ENCODE measurements around the gene YIPF2. TPM values are rescaled to one million over a fixed set of nuclear protein-coding genes. Genes with fewer than 3 reads are reported as not detected.
"Not testable (repeated sequence)": the region's sequence is repeated elsewhere in the genome, so short reads cannot be mapped to it uniquely, and the experiment has no call there.

YIPF2 gene
- total and polyA plus RNA-seq, 5 experiments from 2014 or later, result 12.0 to 32.0 (median 18.2) TPM

GRCh38 chr19:10877608-10878007 lies 50.8 kb downstream of the YIPF2 start:
- not testable (repeated sequence) for H3K4me3 Mint-ChIP-seq, H3K9me3 Mint-ChIP-seq, ATAC-seq, DNase-seq, H3K27me3 Mint-ChIP-seq, H3K36me3 Mint-ChIP-seq
- H3K27ac Mint-ChIP-seq, result peak overlapping the region in 3 of 10 donors; percentile 37 to 62 (median 47)
- POLR2A ChIA-PET, result interaction anchor here (1.1 kb wide), 1 partner anchor 42 kb away, joined by 3 read pairs; the partner anchor contains the start of gene TMED1
- H3K4me1 Mint-ChIP-seq, result peaks cover 14 to 39% (median 23%) of the 10 kb centered on the region in 4 donors

GRCh38 chr19:10876459-10877240 lies 51.8 kb downstream of the YIPF2 start:
- H3K9me3 Mint-ChIP-seq, result no peaks in the 10 kb centered on the region
- DNase-seq (no peak), ATAC-seq (no peak)
- peaks cover 0 to 2% (median 0%) of the 10 kb centered on the region in 3 donors for H3K36me3 Mint-ChIP-seq
- H3K27ac Mint-ChIP-seq, result peak overlapping the region in 1 of 10 donors; percentile 19
- H3K4me1 Mint-ChIP-seq, result peaks cover 15 to 40% (median 27%) of the 10 kb centered on the region in 4 donors
- POLR2A ChIA-PET, result interaction anchor here (1.1 kb wide), 1 partner anchor 41 kb away, joined by 3 read pairs; the partner anchor contains the start of gene TMED1
- H3K27me3 Mint-ChIP-seq, result no peaks in the 10 kb centered on the region
- no peak overlapping the region for H3K4me3 Mint-ChIP-seq

- ATAC-seq (no peak), DNase-seq (no peak)
- Mint-ChIP-seq H3K27ac (peak overlapping the region in 5 of 10 donors; percentile 25 to 79 (median 56)), H3K27me3 (no peaks in the 10 kb centered on the region), H3K9me3 (no peaks in the 10 kb centered on the region), H3K36me3 (peaks cover 0 to 2% (median 0%) of the 10 kb centered on the region in 3 donors), H3K4me3 (peak overlapping the region; percentile 28 to 76 (median 47)), H3K4me1 (peaks cover 13 to 38% (median 28%) of the 10 kb centered on the region in 4 donors)
- POLR2A ChIA-PET, result interaction anchor here (0.6 kb wide), 2 partner anchors 9 to 1920 kb away, joined by 3 to 4 read pairs; no protein-coding TSS in a partner anchor
These were observed 54.4 kb downstream of the YIPF2 start for GRCh38 chr19:10874024-10874423.

- no peak for ATAC-seq
- POLR2A ChIA-PET, result interaction anchor here (0.7 to 1.4 kb wide), 3 partner anchors 8 to 64 kb away, joined by 3 to 5 read pairs (median 3); partner anchors contain the start of gene TMED1
- Mint-ChIP-seq H3K27me3 (no peaks in the 10 kb centered on the region), H3K9me3 (no peaks in the 10 kb centered on the region), H3K27ac (peak overlapping the region; percentile 2 to 92 (median 82)), H3K4me3 (peak overlapping the region; percentile 71 to 93 (median 82)), H3K36me3 (peaks cover 0 to 2% (median 0%) of the 10 kb centered on the region in 3 donors), H3K4me1 (peaks cover 8 to 34% (median 20%) of the 10 kb centered on the region in 4 donors)
- DNase-seq, result peak in 3 of 10 donors; percentile 15 to 23 (median 18)
These were observed 55.8 kb downstream of the YIPF2 start for GRCh38 chr19:10872546-10873107.

Other genes starting within 250 kb of the YIPF2 start
- 10 to 100 TPM; 54.7 to 62.3 TPM for gene QTRT1, start 227.2 kb downstream of the YIPF2 start, total RNA-seq
- 10 to 100 TPM; 33.5 to 41.0 (median 36.6) TPM for gene QTRT1, start 227.2 kb downstream of the YIPF2 start, polyA plus RNA-seq
- 100 to 1,000 TPM; 267 to 270 TPM for gene DNM2, start 210.6 kb downstream of the YIPF2 start, total RNA-seq
- 10 to 100 TPM; 45.0 to 91.4 (median 60.9) TPM for gene DNM2, start 210.6 kb downstream of the YIPF2 start, polyA plus RNA-seq
- 1 to 10 TPM; 6.7 to 8.9 TPM for gene TMED1, start 92.4 kb downstream of the YIPF2 start, total RNA-seq
- gene TMED1, start 92.4 kb downstream of the YIPF2 start, polyA plus RNA-seq, result 10 to 100 TPM; 23.7 to 26.3 (median 25.0) TPM
- gene C19orf38, start 80.2 kb downstream of the YIPF2 start, total RNA-seq, result under 1 TPM; 0.41 to 0.60 TPM
- under 1 TPM in 1 of 3 donors, not detected in 2; 0.17 TPM for gene C19orf38, start 80.2 kb downstream of the YIPF2 start, polyA plus RNA-seq
- 10 to 100 TPM; 25.8 to 26.5 TPM for gene CARM1, start 57.1 kb downstream of the YIPF2 start, total RNA-seq
- under 1 TPM; 0.30 to 0.59 (median 0.40) TPM for gene CARM1, start 57.1 kb downstream of the YIPF2 start, polyA plus RNA-seq
- 10 to 100 TPM; 32.9 TPM for gene TIMM29, start 172 bp upstream of the YIPF2 start, total RNA-seq
- gene TIMM29, start 172 bp upstream of the YIPF2 start, polyA plus RNA-seq, result 10 to 100 TPM; 23.8 to 40.9 (median 32.0) TPM
- 100 to 1,000 TPM; 100 to 108 TPM for gene SMARCA4, start 32.4 kb upstream of the YIPF2 start, total RNA-seq
- gene SMARCA4, start 32.4 kb upstream of the YIPF2 start, polyA plus RNA-seq, result 10 to 100 TPM in 2 of 3 donors, 1 to 10 TPM in 1; 6.0 to 29.5 (median 12.6) TPM
- 10 to 100 TPM; 17.8 to 22.8 TPM for gene LDLR, start 160.8 kb upstream of the YIPF2 start, total RNA-seq
- gene LDLR, start 160.8 kb upstream of the YIPF2 start, polyA plus RNA-seq, result 1 to 10 TPM; 3.2 to 7.7 (median 7.1) TPM
- gene SPC24, start 227.1 kb upstream of the YIPF2 start, total RNA-seq, result 1 to 10 TPM; 1.5 to 1.7 TPM
- under 1 TPM in 2 of 3 donors, not detected in 1; 0.16 to 0.47 TPM for gene SPC24, start 227.1 kb upstream of the YIPF2 start, polyA plus RNA-seq

All from naive thymus-derived CD8-positive, alpha-beta T cell (primary cell).